LNCaP clone FGC (cell line): ENCODE measurements around the gene TFIP11.

ENCODE experiments used
- DNase-seq: peaks from one replicate; pipeline ENCODE4 v3.0.0-alpha.2; 2011; ENCODE audit warnings: low read depth
- H3K4me3 ChIP-seq: 2 replicates; pipeline ENCODE4 v1.5.1; 2011; ENCODE audit warnings: mild to moderate bottlenecking, low read depth, low read length, control low read depth
- CTCF ChIP-seq: IDR thresholded peaks from 2 replicates; pipeline ENCODE4 v1.5.1; 2012; ENCODE audit warnings: mild to moderate bottlenecking; ENCODE audit not compliant: control insufficient read depth, insufficient read depth; ENCODE audit errors: extremely low read depth

The TFIP11 gene

GRCh38 chr22:26461188-26461810 lies 51.0 kb downstream of the TFIP11 start:
- DNase-seq, result no peak
- TF ChIP-seq CTCF, result peak; percentile 71
- H3K4me3 ChIP-seq, result no peak overlapping the region

- H3K4me3 ChIP-seq, result no peak overlapping the region
- no peak for DNase-seq
- TF ChIP-seq CTCF, result no peak
Observed at GRCh38 chr22:26460202-26460601, 52.1 kb downstream of the TFIP11 start.

- H3K4me3 ChIP-seq, result no peak overlapping the region
- no peak for DNase-seq
- no peak for TF ChIP-seq CTCF
Observed at GRCh38 chr22:26457661-26458272, 54.5 kb downstream of the TFIP11 start.

- TF ChIP-seq CTCF, result no peak
- no peak for DNase-seq
- no peak overlapping the region for H3K4me3 ChIP-seq
Observed at GRCh38 chr22:26453812-26454500, 58.3 kb downstream of the TFIP11 start.

- TF ChIP-seq CTCF, result no peak
Observed at GRCh38 chr22:26453216-26453615, 59.1 kb downstream of the TFIP11 start.

GRCh38 chr22:26452236-26453016 lies 59.8 kb downstream of the TFIP11 start:
- H3K4me3 ChIP-seq, result no peak overlapping the region
- no peak for TF ChIP-seq CTCF
- DNase-seq, result no peak

More at GRCh38 chr22:26453216-26453615, 59.1 kb downstream of the TFIP11 start:
- no peak overlapping the region for H3K4me3 ChIP-seq
- DNase-seq, result no peak
